AG08395 (cell line): ENCODE measurements around the gene ARID4A.
"Not testable (repeated sequence)": the region's sequence is repeated elsewhere in the genome, so short reads cannot be mapped to it uniquely, and the experiment has no call there.

Source experiments
- DNase-seq: peaks from one replicate; pipeline ENCODE4 v3.0.0; 2012; ENCODE audit warnings: mixed read lengths, low spot score

ARID4A gene

GRCh38 chr14:58298477-58299400 is at the start of gene ARID4A:
Gene ARID4A, plus strand, starts transcription at chr14:58298555. Its CDS starts 1,300 bp downstream, at chr14:58299855.
- DNase-seq, result peak; percentile 4

GRCh38 chr14:58249611-58250010 is 48.7 kb upstream of the ARID4A start:
- DNase-seq, result no peak

- DNase-seq, result no peak
Observed at GRCh38 chr14:58258156-58258555, 40.2 kb upstream of the ARID4A start.

- DNase-seq, result not testable (repeated sequence)
Observed at GRCh38 chr14:58262005-58262404, 36.4 kb upstream of the ARID4A start.

- no peak for DNase-seq
Observed at GRCh38 chr14:58265401-58265800, 33.0 kb upstream of the ARID4A start.

- DNase-seq, result no peak
Observed at GRCh38 chr14:58270628-58271027, 27.7 kb upstream of the ARID4A start.

GRCh38 chr14:58272588-58273372 is 25.6 kb upstream of the ARID4A start:
- no peak for DNase-seq

GRCh38 chr14:58274881-58275280 is 23.5 kb upstream of the ARID4A start:
- DNase-seq, result no peak

- no peak for DNase-seq
Observed at GRCh38 chr14:58275527-58276190, 22.7 kb upstream of the ARID4A start.

GRCh38 chr14:58276208-58276607 is 22.1 kb upstream of the ARID4A start:
- no peak for DNase-seq

GRCh38 chr14:58278177-58278576 is 20.2 kb upstream of the ARID4A start:
- DNase-seq, result no peak

- peak; percentile 77 for DNase-seq
Observed at GRCh38 chr14:58280954-58281787, 17.2 kb upstream of the ARID4A start.

GRCh38 chr14:58281969-58282368 is 16.4 kb upstream of the ARID4A start:
- DNase-seq, result no peak

GRCh38 chr14:58282925-58283593 is 15.3 kb upstream of the ARID4A start:
- no peak for DNase-seq

- DNase-seq, result no peak
Observed at GRCh38 chr14:58283730-58284129, 14.6 kb upstream of the ARID4A start.

GRCh38 chr14:58285132-58285531 is 13.2 kb upstream of the ARID4A start:
- no peak for DNase-seq

GRCh38 chr14:58287607-58288042 is 10.7 kb upstream of the ARID4A start:
- no peak for DNase-seq

GRCh38 chr14:58288106-58288792 is 10.1 kb upstream of the ARID4A start:
- no peak for DNase-seq

- DNase-seq, result no peak
Observed at GRCh38 chr14:58291646-58292045, 6.7 kb upstream of the ARID4A start.

GRCh38 chr14:58292187-58292586 is 6.2 kb upstream of the ARID4A start:
- DNase-seq, result no peak
